NCI-H2081 (cell line): Measurements from ENCODE around the gene IFNGR1.
"Not testable (repeated sequence)": the region's sequence is repeated elsewhere in the genome, so short reads cannot be mapped to it uniquely, and the experiment has no call there.

ENCODE experiments used
- DNase-seq, 2 experiments: peaks; one replicate each; lab custom pipeline; 2025; lab: John Stamatoyannopoulos, UW

IFNGR1 gene

GRCh38 chr6:137211910-137212309, 7.3 kb downstream of the IFNGR1 start:
- no peak for DNase-seq

- no peak for DNase-seq
Observed at GRCh38 chr6:137210903-137211302, 8.3 kb downstream of the IFNGR1 start.

- no peak for DNase-seq
Observed at GRCh38 chr6:137208279-137208678, 10.9 kb downstream of the IFNGR1 start.

- not testable (repeated sequence) for DNase-seq
Observed at GRCh38 chr6:137207457-137207856, 11.7 kb downstream of the IFNGR1 start.

- no peak for DNase-seq
Observed at GRCh38 chr6:137206577-137206976, 12.6 kb downstream of the IFNGR1 start.

GRCh38 chr6:137203256-137203655, 15.9 kb downstream of the IFNGR1 start:
- DNase-seq, result no peak

DNA sequence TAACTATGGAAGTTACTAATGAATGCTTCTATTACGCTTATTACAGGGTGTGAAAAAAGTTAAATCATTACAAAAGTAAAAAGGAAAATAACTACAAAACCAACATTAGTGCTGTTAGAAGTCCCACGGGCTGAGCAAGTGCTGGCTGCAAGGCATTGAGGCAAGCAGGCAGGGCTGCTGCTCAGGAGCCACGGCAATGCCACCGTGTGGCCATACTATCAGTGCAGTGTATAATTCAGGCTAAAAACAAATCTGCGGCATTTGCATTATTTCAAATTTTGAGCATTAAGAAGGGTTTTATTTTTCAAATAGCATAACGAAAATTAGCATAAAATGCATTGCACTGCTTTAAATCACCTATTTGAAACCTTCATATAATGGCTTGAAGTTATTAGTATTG, 17.1 kb downstream of the IFNGR1 start:
- no peak for DNase-seq

DNA sequence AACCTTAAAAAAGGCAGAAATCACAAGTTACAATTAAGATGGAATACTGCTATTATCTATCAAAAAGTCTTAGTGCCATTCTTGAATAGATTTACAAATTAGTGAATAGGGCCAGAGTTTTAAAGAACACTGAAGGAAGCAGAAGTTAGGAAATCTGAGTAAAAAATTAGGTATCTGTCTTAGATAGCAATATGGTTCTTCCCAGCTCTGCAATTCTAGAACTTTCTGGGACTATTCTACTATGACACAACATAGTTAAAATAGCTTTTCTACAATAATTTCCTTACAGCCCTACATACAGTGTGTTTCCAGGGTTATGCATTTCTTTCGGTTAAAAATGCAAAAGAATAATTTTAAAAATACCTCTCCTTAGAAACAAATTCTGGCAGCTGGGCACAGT, 18.2 kb downstream of the IFNGR1 start:
- DNase-seq, result no peak

DNA sequence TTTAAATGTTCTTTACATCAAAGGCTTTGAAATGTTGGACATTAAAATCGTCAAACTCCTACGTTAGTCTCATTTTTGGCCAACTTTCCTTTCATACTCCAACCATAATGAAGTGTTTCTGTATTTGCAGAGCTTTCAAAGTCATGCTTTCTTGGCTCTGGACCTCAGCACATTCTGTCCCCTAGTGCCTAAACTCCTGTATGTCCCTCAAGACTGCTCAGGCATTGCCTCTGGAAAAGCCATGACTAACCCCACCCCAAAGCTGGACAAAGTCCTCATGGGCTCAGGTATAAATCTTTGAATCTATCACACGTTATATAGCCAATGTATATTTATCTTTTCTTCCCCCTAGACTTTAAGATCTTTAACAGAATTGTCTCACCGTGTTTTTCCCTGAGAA, 18.9 kb downstream of the IFNGR1 start:
- no peak for DNase-seq

GRCh38 chr6:137197684-137198645, 21.2 kb downstream of the IFNGR1 start:
- no peak for DNase-seq

DNA sequence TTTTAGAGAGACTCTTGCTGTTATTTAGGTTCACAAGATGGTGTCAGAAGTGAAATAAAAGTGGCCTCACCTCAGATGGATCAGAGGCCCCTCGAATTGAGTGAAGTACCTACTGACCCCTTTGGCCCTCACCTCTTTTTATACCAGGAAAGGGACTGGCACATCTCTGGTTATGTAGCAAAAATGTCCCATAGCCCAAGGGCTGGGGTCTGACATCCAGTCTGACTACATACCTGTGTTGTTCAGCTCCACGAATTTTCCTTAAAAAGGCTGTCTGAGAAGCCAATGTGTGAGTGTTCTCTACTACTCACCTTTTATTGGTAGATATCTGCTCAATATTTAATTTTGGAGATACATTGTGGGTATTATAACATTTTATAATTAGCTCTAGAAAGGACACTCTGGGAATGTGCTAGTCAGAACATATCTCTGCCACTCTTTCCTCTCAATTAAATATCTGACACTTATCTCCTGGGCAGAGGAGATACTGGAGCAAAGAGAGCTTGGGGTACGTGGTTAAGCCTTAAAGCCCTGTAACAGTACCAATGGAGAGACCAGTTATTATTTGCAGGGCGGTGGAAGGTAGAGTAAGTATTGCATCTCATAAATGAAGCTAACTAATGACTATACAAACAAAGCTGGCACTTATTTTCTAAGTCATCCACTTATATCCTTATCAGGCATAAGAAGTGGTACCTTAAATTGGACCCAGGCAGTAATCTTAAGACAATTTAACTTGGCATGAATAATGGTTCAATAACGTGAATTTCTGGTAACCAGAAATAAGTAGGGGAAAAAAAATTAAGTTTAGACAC, 25.7 kb downstream of the IFNGR1 start:
- DNase-seq, result no peak

DNA sequence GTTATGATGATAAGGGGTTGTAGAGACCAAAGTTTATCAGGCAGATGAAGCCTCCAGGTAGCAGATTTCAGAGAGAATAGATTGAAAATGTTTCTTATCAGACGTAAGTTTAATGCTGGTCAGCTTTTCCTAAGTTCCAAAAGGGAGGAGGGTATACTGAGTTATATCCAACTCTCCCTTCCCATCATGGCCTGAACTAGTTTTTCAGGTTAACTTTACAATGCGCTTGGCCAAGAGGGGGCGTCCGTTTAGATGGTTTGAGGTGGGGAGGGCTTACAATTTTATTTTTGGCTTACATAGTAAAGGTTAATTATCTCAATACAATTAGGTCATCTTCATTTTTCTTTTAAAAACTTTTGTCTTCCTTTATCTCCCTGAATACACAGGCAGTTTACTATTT, 26.4 kb downstream of the IFNGR1 start:
- DNase-seq, result no peak

GRCh38 chr6:137191670-137192069, 27.5 kb downstream of the IFNGR1 start:
- no peak for DNase-seq

DNA sequence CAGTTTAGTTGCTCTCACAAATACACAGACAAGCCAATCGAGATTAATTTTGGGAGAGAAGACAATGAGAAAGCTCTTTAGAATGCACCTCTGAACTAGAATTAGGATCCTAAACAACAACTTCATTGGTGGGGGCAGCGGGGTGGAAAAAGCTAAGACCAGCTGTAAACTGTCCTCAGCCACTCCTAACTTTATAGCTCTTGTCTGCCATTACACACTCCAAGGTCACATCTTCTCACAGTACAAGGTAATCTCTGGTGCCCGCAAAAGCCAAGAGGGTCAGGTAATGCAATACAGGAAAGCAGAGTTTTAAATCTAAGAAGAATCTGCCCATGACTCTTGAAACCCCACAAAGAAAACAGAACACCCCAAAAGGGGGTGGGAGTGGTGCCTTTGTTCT, 27.9 kb downstream of the IFNGR1 start:
- no peak for DNase-seq

- DNase-seq, result no peak
Observed at GRCh38 chr6:137190583-137191094, 28.5 kb downstream of the IFNGR1 start.

GRCh38 chr6:137188855-137189254, 30.3 kb downstream of the IFNGR1 start:
- peak in 1 of 2 experiments; percentile 2 for DNase-seq

DNA sequence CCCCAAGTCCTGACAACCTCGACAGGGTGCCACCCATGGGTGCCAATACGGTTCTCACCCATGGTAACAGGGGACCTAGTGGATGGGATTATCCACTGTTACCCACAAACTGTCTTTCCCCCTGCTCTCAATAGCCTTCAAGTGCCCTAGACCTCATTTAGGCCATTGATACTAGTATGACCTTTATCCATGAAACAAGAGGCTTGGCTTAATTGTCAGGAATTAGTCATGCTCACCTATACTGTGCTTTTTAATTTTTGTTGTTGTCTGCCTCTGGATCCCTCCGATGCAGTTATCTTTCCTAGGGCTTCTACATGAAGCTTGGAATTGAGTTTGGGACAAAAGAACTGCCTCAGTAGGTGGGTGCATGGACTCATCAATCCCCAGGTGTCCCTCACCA, 33.9 kb downstream of the IFNGR1 start:
- no peak for DNase-seq

DNA sequence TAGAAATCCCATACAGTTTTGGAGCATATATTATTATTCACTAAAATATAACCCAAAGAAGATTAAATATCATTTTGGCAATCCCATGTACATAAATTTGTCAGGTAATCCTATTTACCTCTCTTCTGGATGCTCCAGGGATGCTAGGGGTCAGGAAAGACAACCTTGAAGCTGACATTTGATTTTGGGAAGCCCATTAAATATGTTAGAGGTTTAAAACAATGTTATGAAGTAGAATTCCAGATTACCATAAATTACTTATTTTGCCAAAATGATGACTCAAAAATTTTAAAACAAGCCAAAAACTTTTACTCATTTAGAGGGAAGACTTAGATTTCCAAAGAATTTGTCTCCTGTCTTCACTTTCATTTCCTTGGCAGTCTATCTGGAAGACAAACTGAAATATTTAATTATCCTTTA, 36.5 kb downstream of the IFNGR1 start:
- DNase-seq, result no peak

- DNase-seq, result no peak
Observed at GRCh38 chr6:137181891-137182653, 37.1 kb downstream of the IFNGR1 start.

- DNase-seq, result no peak
Observed at GRCh38 chr6:137177611-137178010, 41.6 kb downstream of the IFNGR1 start.

DNA sequence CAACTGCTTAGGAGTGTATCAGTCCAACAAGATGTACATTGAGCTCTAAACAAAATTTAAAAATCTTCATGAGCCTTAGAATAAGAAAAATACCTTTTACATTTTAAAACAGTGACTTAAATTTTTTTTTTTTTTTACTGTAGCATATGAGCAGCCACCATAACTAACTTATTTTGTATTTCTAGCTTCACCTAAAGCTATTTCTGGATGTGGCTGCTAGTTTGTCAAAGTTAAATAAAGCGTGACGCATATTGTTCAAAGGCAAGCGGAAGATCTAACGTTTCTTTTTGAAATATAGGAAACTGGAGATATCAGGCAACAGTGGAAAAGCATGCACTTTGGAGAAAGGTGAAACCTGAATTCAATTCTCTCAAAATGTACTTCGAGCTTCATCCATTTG, 42.5 kb downstream of the IFNGR1 start:
- DNase-seq, result no peak

GRCh38 chr6:137175868-137176245, 43.3 kb downstream of the IFNGR1 start:
- DNase-seq, result no peak
